HG02623 (cell line): ENCODE results near the gene GRAMD2B.

ENCODE experiments used
- ATAC-seq: cut with Tn5 transposase; IDR thresholded peaks from one replicate; pipeline ENCODE4 v1.9.1; 2021; ENCODE audit warnings: moderate library complexity; ENCODE audit not compliant: unreplicated experiment

Gene GRAMD2B

GRCh38 chr5:126535856-126536545, 112.8 kb downstream of the GRAMD2B start:
- ATAC-seq = no peak

DNA sequence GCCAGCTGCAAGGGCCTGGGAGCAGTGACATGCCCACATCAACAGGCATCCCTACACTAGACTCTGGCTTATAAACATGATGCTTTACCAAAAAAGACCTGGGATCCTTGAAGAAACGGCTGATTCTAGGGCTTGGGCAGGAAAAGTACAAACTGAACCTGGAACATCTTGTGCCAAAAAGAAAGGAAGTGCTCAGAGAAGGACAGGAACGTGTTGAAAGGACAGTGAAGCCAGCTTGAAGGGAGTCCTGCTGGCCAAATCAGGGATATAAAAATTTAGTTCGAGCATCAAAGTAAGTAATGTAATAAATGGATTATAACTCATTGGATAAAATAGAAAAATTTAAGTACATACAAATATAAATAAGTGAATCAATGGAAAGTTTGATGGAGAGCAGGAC, 113.7 kb downstream of the GRAMD2B start:
- no peak for ATAC-seq

- ATAC-seq = no peak
These were observed 115.4 kb downstream of the GRAMD2B start for GRCh38 chr5:126538579-126538978.

DNA sequence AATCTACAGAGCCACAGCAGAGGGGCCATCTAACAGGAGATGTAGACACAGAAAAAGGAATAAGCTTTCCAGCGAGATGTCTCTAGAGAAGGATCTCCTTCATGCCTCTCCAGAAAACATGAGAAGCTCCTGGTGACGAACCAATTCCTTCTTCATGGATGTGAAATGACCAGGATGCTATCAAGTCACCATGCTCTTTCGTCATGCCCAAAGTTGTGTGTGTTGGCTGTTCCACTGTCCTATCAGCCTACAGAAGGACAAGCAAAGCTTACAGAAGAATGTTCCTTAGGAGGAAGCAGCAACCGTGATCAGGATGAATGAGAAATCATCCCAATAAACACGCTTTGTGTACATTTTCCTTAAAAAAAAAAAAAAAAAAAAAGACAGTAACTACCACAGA, 117.4 kb downstream of the GRAMD2B start:
- no peak for ATAC-seq

DNA sequence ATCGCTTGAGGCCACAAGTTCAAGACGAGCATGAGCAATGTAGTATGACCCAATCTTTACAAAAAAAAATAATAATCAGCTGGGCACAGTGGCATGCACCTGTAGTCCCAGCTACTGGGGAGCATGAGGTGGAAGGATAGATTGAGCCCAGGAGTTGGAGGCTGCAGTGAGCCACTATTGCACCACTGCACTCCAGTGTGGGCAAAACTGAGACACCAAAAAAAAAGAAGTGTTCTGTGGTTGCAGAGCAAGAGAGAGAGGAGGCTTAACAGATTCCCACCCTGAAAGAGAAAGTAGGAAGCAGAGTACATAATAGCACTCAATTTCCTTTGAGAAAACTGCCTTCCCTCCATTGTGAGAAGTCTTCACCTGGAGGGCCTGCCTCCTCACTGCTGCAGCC, 119.2 kb downstream of the GRAMD2B start:
- ATAC-seq = no peak

DNA sequence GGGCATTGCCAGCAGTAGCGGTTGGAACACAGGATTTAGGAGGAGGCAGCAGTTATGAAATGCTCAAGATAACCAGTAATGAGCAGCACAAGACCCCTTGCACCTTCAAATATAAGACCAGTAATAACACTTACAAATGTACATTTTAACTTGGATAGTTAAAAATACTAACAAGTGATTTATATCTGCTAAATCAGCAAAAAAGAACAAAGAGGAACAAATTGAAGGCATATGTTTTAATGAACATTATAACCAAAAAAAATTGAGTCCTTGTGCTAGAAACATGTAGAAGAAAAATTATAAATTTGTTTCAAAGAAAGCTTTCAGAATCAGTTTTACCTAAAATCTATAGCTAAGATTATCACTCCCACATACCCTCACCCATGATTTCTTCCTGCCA, 119.8 kb downstream of the GRAMD2B start:
- ATAC-seq = no peak

GRCh38 chr5:126543660-126544059, 120.5 kb downstream of the GRAMD2B start:
- no peak for ATAC-seq
